ENCODE results near the gene OR8H2.
"Not testable (repeated sequence)": the region's sequence is repeated elsewhere in the genome, so short reads cannot be mapped to it uniquely, and the experiment has no call there.

OR8H2 gene

GRCh38 chr11:56103210-56103737, at the start of gene OR8H2:
Gene OR8H2 (plus strand): TSS chr11:56103687. CDS start chr11:56105043, 1,356 bp downstream.
- in situ Hi-C loops (cut with HindIII; ENCODE audit: low sequenced_read_pairs), result no loop called here

- in situ Hi-C loops (cut with HindIII; ENCODE audit: low sequenced_read_pairs), result not testable (repeated sequence)
These were observed 47.1 kb upstream of the OR8H2 start for GRCh38 chr11:56056366-56056765.

GRCh38 chr11:56057661-56058237, 45.7 kb upstream of the OR8H2 start:
- in situ Hi-C loops (cut with HindIII; ENCODE audit: low sequenced_read_pairs), result not testable (repeated sequence)

GRCh38 chr11:56058260-56058780, 45.2 kb upstream of the OR8H2 start:
- in situ Hi-C loops (cut with HindIII; ENCODE audit: low sequenced_read_pairs), result not testable (repeated sequence)

GRCh38 chr11:56066980-56067379, 36.5 kb upstream of the OR8H2 start:
- in situ Hi-C loops (cut with HindIII; ENCODE audit: low sequenced_read_pairs), result no loop called here

- in situ Hi-C loops (cut with HindIII; ENCODE audit: low sequenced_read_pairs), result no loop called here
These were observed 13.8 kb upstream of the OR8H2 start for GRCh38 chr11:56089697-56090096.

GRCh38 chr11:56093008-56093407, 10.5 kb upstream of the OR8H2 start, which contains the start of gene OR8I2:
Gene OR8I2 (plus strand): TSS chr11:56093308. CDS start chr11:56093308, 0 bp downstream.
- in situ Hi-C loops (cut with HindIII; ENCODE audit: low sequenced_read_pairs), result no loop called here

- in situ Hi-C loops (cut with HindIII; ENCODE audit: low sequenced_read_pairs), result no loop called here
These were observed 18.6 kb downstream of the OR8H2 start, which contains the start of gene OR8H3 for GRCh38 chr11:56122073-56122472. Gene OR8H3 (plus strand): TSS chr11:56122373. CDS start chr11:56122373, 0 bp downstream.

GRCh38 chr11:56140151-56140661, 36.7 kb downstream of the OR8H2 start, which contains the start of gene OR8J3:
Gene OR8J3 (minus strand): TSS chr11:56140201. CDS start chr11:56137718, 2,483 bp downstream.
- in situ Hi-C loops (cut with HindIII; ENCODE audit: low sequenced_read_pairs), result no loop called here

- in situ Hi-C loops (cut with HindIII; ENCODE audit: low sequenced_read_pairs), result not testable (repeated sequence)
These were observed 40.2 kb downstream of the OR8H2 start for GRCh38 chr11:56143681-56144080.

- in situ Hi-C loops (cut with HindIII; ENCODE audit: low sequenced_read_pairs), result no loop called here
These were observed 47.9 kb downstream of the OR8H2 start for GRCh38 chr11:56151376-56151775.

- in situ Hi-C loops (cut with HindIII; ENCODE audit: low sequenced_read_pairs), result no loop called here
These were observed 48.8 kb downstream of the OR8H2 start for GRCh38 chr11:56152333-56152732.
